ENCODE measurements around the gene LUZP2. TPM values are rescaled to one million over a fixed set of nuclear protein-coding genes. Genes with fewer than 3 reads are reported as not detected.

LUZP2 gene
- total and polyA plus RNA-seq, 9 of the 15 experiments (the other 6 are each of a cell fraction or from before 2014, with no cell fraction given) = not detected

- Histone ChIP-seq H3K27me3 (ENCODE audit: control insufficient read depth in 2 of 2, insufficient read depth in 2 of 2, low read length in 2 of 2) (no peaks in the 10 kb centered on the region), H3K4me2 (ENCODE audit: insufficient read depth, low read length) (no peak overlapping the region), H2AFZ (ENCODE audit: low read depth, low read length) (no peak overlapping the region), H3K9me3 (replicated peaks; ENCODE audit: control insufficient read depth, insufficient read depth, low read depth, low read length) (no peaks in the 10 kb centered on the region), H3K36me3 (ENCODE audit: control insufficient read depth, insufficient read depth, low read length) (no peaks in the 10 kb centered on the region), H3K9me1 (ENCODE audit: control insufficient read depth, insufficient read depth, low read length) (no peaks in the 10 kb centered on the region), H4K20me1 (replicated peaks; ENCODE audit: control insufficient read depth, insufficient read depth, low read length) (no peaks in the 10 kb centered on the region), H3K9ac (ENCODE audit: insufficient read depth in 1 of 2, low read depth in 2 of 2, low read length in 2 of 2) (no peak overlapping the region), H3K79me2 (ENCODE audit: control insufficient read depth, insufficient read depth, low read length) (no peaks in the 10 kb centered on the region), H3K4me3 (no peak overlapping the region), H3K4me1 (replicated peaks in 1 of 2; ENCODE audit: control insufficient read depth in 2 of 2, insufficient read depth in 2 of 2, low read length in 2 of 2) (no peaks in the 10 kb centered on the region), H3K27ac (ENCODE audit: extremely low read depth, low read depth, low read length) (no peak overlapping the region)
- WGBS (ENCODE audit: insufficient coverage, low coverage, missing lambda C conversion rate) = 0% methylated on average over 2 of the region's 2 CpGs
- ChIA-PET POLR2A (interaction anchor here (0.6 kb wide), 1 partner anchor 25 kb away, joined by 3 read pairs; no protein-coding TSS in a partner anchor), CTCF (ENCODE audit: low intra/inter-chr PET ratio) (no interaction called here)
- in situ Hi-C loops (cut with MboI) (no loop called here), intact Hi-C loops (cut with micrococcal nuclease) (no loop called here)
- ATAC-seq = no peak
- DNase-seq (ENCODE audit: extremely low read depth in 1 of 4, low spot score in 3 of 4) = no peak
- no peak for FAIRE-seq
- TF ChIP-seq, protein P1, sequence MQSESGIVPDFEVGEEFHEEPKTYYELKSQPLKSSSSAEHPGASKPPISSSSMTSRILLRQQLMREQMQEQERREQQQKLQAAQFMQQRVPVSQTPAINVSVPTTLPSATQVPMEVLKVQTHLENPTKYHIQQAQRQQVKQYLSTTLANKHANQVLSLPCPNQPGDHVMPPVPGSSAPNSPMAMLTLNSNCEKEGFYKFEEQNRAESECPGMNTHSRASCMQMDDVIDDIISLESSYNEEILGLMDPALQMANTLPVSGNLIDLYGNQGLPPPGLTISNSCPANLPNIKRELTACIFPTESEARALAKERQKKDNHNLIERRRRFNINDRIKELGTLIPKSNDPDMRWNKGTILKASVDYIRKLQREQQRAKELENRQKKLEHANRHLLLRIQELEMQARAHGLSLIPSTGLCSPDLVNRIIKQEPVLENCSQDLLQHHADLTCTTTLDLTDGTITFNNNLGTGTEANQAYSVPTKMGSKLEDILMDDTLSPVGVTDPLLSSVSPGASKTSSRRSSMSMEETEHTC (IDR thresholded peaks at IDR 0.05) = no peak
- BruUV-seq (replicated peaks) = no TSS peak
These were observed 183.0 kb downstream of the LUZP2 start for GRCh38 chr11:24679821-24680351.

DNA sequence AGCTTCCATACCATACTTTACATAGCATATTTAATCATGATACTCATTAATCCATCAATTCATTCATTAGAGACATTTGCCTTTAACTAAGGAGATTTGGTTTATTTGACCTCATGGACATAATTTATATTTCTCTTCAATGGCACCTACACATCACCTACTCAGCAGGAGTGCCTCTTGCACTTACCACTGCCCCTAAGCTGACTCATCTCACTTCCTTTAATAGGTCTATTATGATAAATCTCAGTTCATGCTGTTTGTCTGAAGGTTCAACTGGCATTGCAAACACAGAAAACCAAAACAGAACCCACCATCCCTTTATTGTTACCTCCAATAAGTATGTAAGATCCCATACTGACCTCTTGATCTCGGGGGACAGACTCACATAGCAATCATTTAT is 186.7 kb downstream of the LUZP2 start:
- Histone ChIP-seq H3K4me3 (no peak overlapping the region), H3K4me1 (replicated peaks in 1 of 2; ENCODE audit: control insufficient read depth in 2 of 2, insufficient read depth in 2 of 2, low read length in 2 of 2) (no peaks in the 10 kb centered on the region), H3K9me1 (ENCODE audit: control insufficient read depth, insufficient read depth, low read length) (no peaks in the 10 kb centered on the region), H3K9me3 (replicated peaks; ENCODE audit: control insufficient read depth, insufficient read depth, low read depth, low read length) (peaks cover 4% of the 10 kb centered on the region), H3K27ac (ENCODE audit: extremely low read depth, low read depth, low read length) (no peak overlapping the region), H3K36me3 (ENCODE audit: control insufficient read depth, insufficient read depth, low read length) (no peaks in the 10 kb centered on the region), H4K20me1 (replicated peaks; ENCODE audit: control insufficient read depth, insufficient read depth, low read length) (no peaks in the 10 kb centered on the region), H2AFZ (ENCODE audit: low read depth, low read length) (no peak overlapping the region), H3K4me2 (ENCODE audit: insufficient read depth, low read length) (no peak overlapping the region), H3K27me3 (ENCODE audit: control insufficient read depth in 2 of 2, insufficient read depth in 2 of 2, low read length in 2 of 2) (no peaks in the 10 kb centered on the region), H3K79me2 (ENCODE audit: control insufficient read depth, insufficient read depth, low read length) (no peaks in the 10 kb centered on the region), H3K9ac (ENCODE audit: insufficient read depth in 1 of 2, low read depth in 2 of 2, low read length in 2 of 2) (no peak overlapping the region)
- FAIRE-seq = no peak
- BruUV-seq (replicated peaks) = no TSS peak
- intact Hi-C loops (cut with micrococcal nuclease) = no loop called here
- ATAC-seq = no peak
- in situ Hi-C loops (cut with MboI) = no loop called here
- DNase-seq (ENCODE audit: extremely low read depth in 1 of 4, low spot score in 3 of 4) = no peak
- ChIA-PET CTCF (ENCODE audit: low intra/inter-chr PET ratio) (no interaction called here), POLR2A (no interaction called here)
- WGBS (ENCODE audit: insufficient coverage, low coverage, missing lambda C conversion rate) = 0% methylated on average over 1 of the region's 1 CpG
- TF ChIP-seq ZNF436 (CRISPR knock-in tag; IDR thresholded peaks at IDR 0.05) (no peak), MTF1 (CRISPR knock-in tag; IDR thresholded peaks at IDR 0.05; ENCODE audit: borderline replicate concordance) (no peak)
